ENCODE data around the gene CAMTA1.
"Not testable (repeated sequence)": the region's sequence is repeated elsewhere in the genome, so short reads cannot be mapped to it uniquely, and the experiment has no call there.

The CAMTA1 gene

GRCh38 chr1:7690076-7690475 is 904.8 kb downstream of the CAMTA1 start:
- in situ Hi-C loops (cut with MboI; ENCODE audit: low sequenced_read_pairs, unreplicated experiment): no loop called here
- no peak for TF ChIP-seq CTCF (IDR thresholded peaks at IDR 0.05; ENCODE audit: borderline replicate concordance, control extremely low read depth, extremely low read depth, insufficient read depth, missing control alignments)
- DNase-seq (ENCODE audit: low spot score): no peak

GRCh38 chr1:7690496-7691182 is 905.4 kb downstream of the CAMTA1 start:
- no peak for DNase-seq (ENCODE audit: low spot score)
- no peak for TF ChIP-seq CTCF (IDR thresholded peaks at IDR 0.05; ENCODE audit: borderline replicate concordance, control extremely low read depth, extremely low read depth, insufficient read depth, missing control alignments)
- in situ Hi-C loops (cut with MboI; ENCODE audit: low sequenced_read_pairs, unreplicated experiment): no loop called here

GRCh38 chr1:7691576-7691975 is 906.3 kb downstream of the CAMTA1 start:
- no peak for DNase-seq (ENCODE audit: low spot score)
- TF ChIP-seq CTCF (IDR thresholded peaks at IDR 0.05; ENCODE audit: borderline replicate concordance, control extremely low read depth, extremely low read depth, insufficient read depth, missing control alignments): no peak
- in situ Hi-C loops (cut with MboI; ENCODE audit: low sequenced_read_pairs, unreplicated experiment): no loop called here

- DNase-seq (ENCODE audit: low spot score): no peak
- TF ChIP-seq CTCF (IDR thresholded peaks at IDR 0.05; ENCODE audit: borderline replicate concordance, control extremely low read depth, extremely low read depth, insufficient read depth, missing control alignments): no peak
- in situ Hi-C loops (cut with MboI; ENCODE audit: low sequenced_read_pairs, unreplicated experiment): no loop called here
These were observed 906.8 kb downstream of the CAMTA1 start for GRCh38 chr1:7692005-7692404.

GRCh38 chr1:7693037-7693436 is 907.8 kb downstream of the CAMTA1 start:
- DNase-seq (ENCODE audit: low spot score); in situ Hi-C loops (cut with MboI; ENCODE audit: low sequenced_read_pairs, unreplicated experiment): not testable (repeated sequence)

- DNase-seq (ENCODE audit: low spot score): no peak
- no peak for TF ChIP-seq CTCF (IDR thresholded peaks at IDR 0.05; ENCODE audit: borderline replicate concordance, control extremely low read depth, extremely low read depth, insufficient read depth, missing control alignments)
- in situ Hi-C loops (cut with MboI; ENCODE audit: low sequenced_read_pairs, unreplicated experiment): no loop called here
These were observed 908.4 kb downstream of the CAMTA1 start for GRCh38 chr1:7693662-7694061.

GRCh38 chr1:7694600-7695496 is 909.6 kb downstream of the CAMTA1 start:
- no peak for TF ChIP-seq CTCF (IDR thresholded peaks at IDR 0.05; ENCODE audit: borderline replicate concordance, control extremely low read depth, extremely low read depth, insufficient read depth, missing control alignments)
- no peak for DNase-seq (ENCODE audit: low spot score)
- in situ Hi-C loops (cut with MboI; ENCODE audit: low sequenced_read_pairs, unreplicated experiment): no loop called here
